HepG2 (cell line): Measurements from ENCODE around the gene WDR35. TPM values are rescaled to one million over a fixed set of nuclear protein-coding genes. Genes with fewer than 3 reads are reported as not detected.

Experiments
- EEA1 ChIP-seq: sonication (generic); formaldehyde crosslinking; IDR thresholded peaks from 2 replicates; pipeline ENCODE4 v1.5.1; 2020; ENCODE audit warnings: mild to moderate bottlenecking, missing genetic modification reagents, borderline replicate concordance
- EHMT2 ChIP-seq: fragments of 200-600 bp; sonication (generic); IDR thresholded peaks from 2 replicates; pipeline ENCODE4 v1.7.0; 2017; ENCODE audit warnings: antibody characterized with exemption, low read depth, low read length, borderline replicate concordance
- GLI4 ChIP-seq: sonication (generic); formaldehyde crosslinking; IDR thresholded peaks from 2 replicates; pipeline ENCODE4 v1.5.1; 2020; ENCODE audit warnings: missing genetic modification reagents, mild to moderate bottlenecking, moderate library complexity, borderline replicate concordance
- HMG20A ChIP-seq: IDR thresholded peaks from 2 replicates; pipeline ENCODE4 v1.6.1; 2016; ENCODE audit warnings: borderline replicate concordance
- HNF4A ChIP-seq: sonication (generic); formaldehyde crosslinking; IDR thresholded peaks from 2 replicates; pipeline ENCODE4 v1.4.0; 2020; ENCODE audit warnings: missing genetic modification reagents
- PPARG ChIP-seq: conservative IDR thresholded peaks from 2 replicates; pipeline ENCODE4 v1.6.1; 2016; ENCODE audit warnings: missing biosample characterization, missing genetic modification reagents
- SATB2 ChIP-seq: sonication (generic); formaldehyde crosslinking; IDR thresholded peaks from 2 replicates; pipeline ENCODE4 v1.5.0; 2020; ENCODE audit warnings: missing genetic modification reagents
- SP140L ChIP-seq: sonication (generic); formaldehyde crosslinking; IDR thresholded peaks from 2 replicates; pipeline ENCODE4 v1.4.0; 2020; ENCODE audit warnings: missing genetic modification reagents, borderline replicate concordance
- TARDBP ChIP-seq: sonication (generic); formaldehyde crosslinking; IDR thresholded peaks from 2 replicates; pipeline ENCODE4 v1.8.0; 2022; ENCODE audit warnings: mild to moderate bottlenecking, missing genetic modification reagents
- TP53 ChIP-seq: sonication (generic); formaldehyde crosslinking; conservative IDR thresholded peaks from 2 replicates; pipeline ENCODE4 v1.4.0; 2020; ENCODE audit warnings: missing genetic modification reagents
- ZMAT3 ChIP-seq: sonication (generic); formaldehyde crosslinking; conservative IDR thresholded peaks from 2 replicates; pipeline ENCODE4 v1.7.0; 2021; ENCODE audit warnings: missing genetic modification reagents
- ZSCAN29 ChIP-seq: sonication (generic); formaldehyde crosslinking; conservative IDR thresholded peaks from 2 replicates; pipeline ENCODE4 v1.4.0; 2020; ENCODE audit warnings: mild to moderate bottlenecking, missing genetic modification reagents
- polyA plus RNA-seq, 8 experiments: library from polyadenylated mRNA; depleted of rRNA in 3 of 8; stranded (reverse) in 7 of 8; unstranded in 1 of 8; fragments of >200 nt; fragmentation: Illumina TruSeq in 4 of 8; extraction: Trizol in 4 of 8; gene quantifications; 2 replicates each; pipeline versions ENCODE4 v1.2.1 to v1.2.3, GENCODE V29; 2011 to 2016; ENCODE audit warnings: low read depth in 4 of 8, missing spikeins in 1 of 8, mixed read lengths in 1 of 8; ENCODE audit not compliant: insufficient read depth in 1 of 8
- total RNA-seq, 5 experiments: library from RNA; depleted of rRNA; stranded (reverse); fragments of >200 nt; fragmentation: Illumina TruSeq; extraction: Trizol; gene quantifications; 2 replicates each; pipeline ENCODE4 v1.2.3, GENCODE V29; 2016; ENCODE audit warnings: low read depth in 1 of 5
- TF ChIP-seq, protein P1 (sequence below): sonication (generic); formaldehyde crosslinking; IDR thresholded peaks from 2 replicates; pipeline ENCODE4 v1.4.0; 2020; ENCODE audit warnings: missing genetic modification reagents, borderline replicate concordance
- TF ChIP-seq, protein P2 (sequence below), 2 experiments: sonication (generic) in 1 of 2; formaldehyde crosslinking in 1 of 2; IDR thresholded peaks; 2 replicates each; pipeline versions ENCODE4 v1.5.1 to v1.6.1; 2011 to 2020; ENCODE audit warnings: borderline replicate concordance in 1 of 2, low read depth in 1 of 2, low read length in 1 of 2, mild to moderate bottlenecking in 1 of 2, missing genetic modification reagents in 1 of 2, moderate library complexity in 1 of 2
- TF ChIP-seq, protein P3 (sequence below): sonication (generic); formaldehyde crosslinking; IDR thresholded peaks from 2 replicates; pipeline ENCODE4 v1.4.0; 2020; ENCODE audit warnings: missing genetic modification reagents
- TF ChIP-seq, protein P4 (sequence below): sonication (generic); formaldehyde crosslinking; IDR thresholded peaks from 2 replicates; pipeline ENCODE4 v1.8.0; 2022; ENCODE audit warnings: missing genetic modification reagents, mild to moderate bottlenecking, moderate library complexity, borderline replicate concordance

Gene WDR35
- total and polyA plus RNA-seq, 2 of the 13 experiments (the other 11 are each of a cell fraction or from before 2014, with no cell fraction given), result 11.1 to 19.6 TPM

DNA sequence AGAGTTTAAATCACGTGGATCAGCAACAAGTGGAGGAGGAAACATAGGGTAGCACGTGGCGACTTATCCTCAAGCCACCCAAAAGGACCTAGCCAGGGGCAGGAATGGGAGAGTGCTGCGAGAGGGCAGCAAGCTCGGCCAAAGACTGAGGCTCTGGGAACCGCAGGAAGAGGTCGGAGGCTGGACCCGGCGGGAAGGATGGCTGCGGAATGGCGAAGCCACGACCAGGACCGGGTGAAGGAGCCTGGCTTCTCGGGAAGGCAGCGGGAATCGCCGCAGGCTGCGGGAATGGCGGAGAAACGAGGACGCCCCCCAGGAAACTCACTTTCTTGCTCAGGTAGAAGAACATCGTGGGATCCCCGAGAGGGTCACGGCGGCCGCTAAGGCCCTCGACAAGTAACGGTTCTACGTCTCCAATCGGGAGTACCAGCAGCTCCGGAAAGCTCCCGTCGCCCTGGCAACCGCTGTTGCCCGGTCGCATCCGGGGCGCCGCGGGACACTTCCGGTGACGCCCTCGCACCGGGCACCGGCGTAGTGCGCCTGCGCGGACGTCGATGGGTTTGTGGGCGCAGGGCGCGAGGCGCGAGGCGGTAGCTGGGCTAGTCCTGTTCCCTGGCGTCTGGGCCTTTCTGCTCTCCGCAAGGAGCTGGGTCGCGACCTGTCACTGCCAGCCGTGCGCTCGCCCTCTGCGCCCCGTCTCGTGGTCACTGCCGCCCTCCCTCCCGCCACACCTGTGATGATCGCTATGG, at the start of gene WDR35 (continued):
- TF ChIP-seq TP53 (CRISPR knock-in tag) (no peak; the same call in 1 of the 2 replicates), HMG20A (CRISPR knock-in tag) (peak; percentile 44; the same call in 1 of the 2 replicates), TARDBP (CRISPR knock-in tag) (peak; percentile 86), EHMT2 (no peak), GLI4 (CRISPR knock-in tag) (peak; percentile 82; the same call in 1 of the 2 replicates), ZMAT3 (CRISPR knock-in tag) (peak; percentile 98), HNF4A (peak; percentile 46), SP140L (CRISPR knock-in tag) (no peak), SATB2 (peak; percentile 45), ZSCAN29 (CRISPR knock-in tag) (no peak; the same call in 1 of the 2 replicates), EEA1 (peak; percentile 94; the same call in 1 of the 2 replicates), PPARG (CRISPR knock-in tag) (0 out of 2 replicates have a peak, but pooled peaks have one; percentile 29)
- TF ChIP-seq, protein P1, sequence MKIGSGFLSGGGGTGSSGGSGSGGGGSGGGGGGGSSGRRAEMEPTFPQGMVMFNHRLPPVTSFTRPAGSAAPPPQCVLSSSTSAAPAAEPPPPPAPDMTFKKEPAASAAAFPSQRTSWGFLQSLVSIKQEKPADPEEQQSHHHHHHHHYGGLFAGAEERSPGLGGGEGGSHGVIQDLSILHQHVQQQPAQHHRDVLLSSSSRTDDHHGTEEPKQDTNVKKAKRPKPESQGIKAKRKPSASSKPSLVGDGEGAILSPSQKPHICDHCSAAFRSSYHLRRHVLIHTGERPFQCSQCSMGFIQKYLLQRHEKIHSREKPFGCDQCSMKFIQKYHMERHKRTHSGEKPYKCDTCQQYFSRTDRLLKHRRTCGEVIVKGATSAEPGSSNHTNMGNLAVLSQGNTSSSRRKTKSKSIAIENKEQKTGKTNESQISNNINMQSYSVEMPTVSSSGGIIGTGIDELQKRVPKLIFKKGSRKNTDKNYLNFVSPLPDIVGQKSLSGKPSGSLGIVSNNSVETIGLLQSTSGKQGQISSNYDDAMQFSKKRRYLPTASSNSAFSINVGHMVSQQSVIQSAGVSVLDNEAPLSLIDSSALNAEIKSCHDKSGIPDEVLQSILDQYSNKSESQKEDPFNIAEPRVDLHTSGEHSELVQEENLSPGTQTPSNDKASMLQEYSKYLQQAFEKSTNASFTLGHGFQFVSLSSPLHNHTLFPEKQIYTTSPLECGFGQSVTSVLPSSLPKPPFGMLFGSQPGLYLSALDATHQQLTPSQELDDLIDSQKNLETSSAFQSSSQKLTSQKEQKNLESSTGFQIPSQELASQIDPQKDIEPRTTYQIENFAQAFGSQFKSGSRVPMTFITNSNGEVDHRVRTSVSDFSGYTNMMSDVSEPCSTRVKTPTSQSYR (CRISPR knock-in tag), result peak; percentile 18; the same call in 1 of the 2 replicates
- TF ChIP-seq, protein P2, sequence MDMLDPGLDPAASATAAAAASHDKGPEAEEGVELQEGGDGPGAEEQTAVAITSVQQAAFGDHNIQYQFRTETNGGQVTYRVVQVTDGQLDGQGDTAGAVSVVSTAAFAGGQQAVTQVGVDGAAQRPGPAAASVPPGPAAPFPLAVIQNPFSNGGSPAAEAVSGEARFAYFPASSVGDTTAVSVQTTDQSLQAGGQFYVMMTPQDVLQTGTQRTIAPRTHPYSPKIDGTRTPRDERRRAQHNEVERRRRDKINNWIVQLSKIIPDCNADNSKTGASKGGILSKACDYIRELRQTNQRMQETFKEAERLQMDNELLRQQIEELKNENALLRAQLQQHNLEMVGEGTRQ (IDR thresholded peaks at IDR 0.05; ENCODE audit: low read depth, low read length), result no peak
- TF ChIP-seq, protein P2 (CRISPR knock-in tag; IDR thresholded peaks at IDR 0.05; ENCODE audit: borderline replicate concordance), result no peak
- TF ChIP-seq, protein P3, sequence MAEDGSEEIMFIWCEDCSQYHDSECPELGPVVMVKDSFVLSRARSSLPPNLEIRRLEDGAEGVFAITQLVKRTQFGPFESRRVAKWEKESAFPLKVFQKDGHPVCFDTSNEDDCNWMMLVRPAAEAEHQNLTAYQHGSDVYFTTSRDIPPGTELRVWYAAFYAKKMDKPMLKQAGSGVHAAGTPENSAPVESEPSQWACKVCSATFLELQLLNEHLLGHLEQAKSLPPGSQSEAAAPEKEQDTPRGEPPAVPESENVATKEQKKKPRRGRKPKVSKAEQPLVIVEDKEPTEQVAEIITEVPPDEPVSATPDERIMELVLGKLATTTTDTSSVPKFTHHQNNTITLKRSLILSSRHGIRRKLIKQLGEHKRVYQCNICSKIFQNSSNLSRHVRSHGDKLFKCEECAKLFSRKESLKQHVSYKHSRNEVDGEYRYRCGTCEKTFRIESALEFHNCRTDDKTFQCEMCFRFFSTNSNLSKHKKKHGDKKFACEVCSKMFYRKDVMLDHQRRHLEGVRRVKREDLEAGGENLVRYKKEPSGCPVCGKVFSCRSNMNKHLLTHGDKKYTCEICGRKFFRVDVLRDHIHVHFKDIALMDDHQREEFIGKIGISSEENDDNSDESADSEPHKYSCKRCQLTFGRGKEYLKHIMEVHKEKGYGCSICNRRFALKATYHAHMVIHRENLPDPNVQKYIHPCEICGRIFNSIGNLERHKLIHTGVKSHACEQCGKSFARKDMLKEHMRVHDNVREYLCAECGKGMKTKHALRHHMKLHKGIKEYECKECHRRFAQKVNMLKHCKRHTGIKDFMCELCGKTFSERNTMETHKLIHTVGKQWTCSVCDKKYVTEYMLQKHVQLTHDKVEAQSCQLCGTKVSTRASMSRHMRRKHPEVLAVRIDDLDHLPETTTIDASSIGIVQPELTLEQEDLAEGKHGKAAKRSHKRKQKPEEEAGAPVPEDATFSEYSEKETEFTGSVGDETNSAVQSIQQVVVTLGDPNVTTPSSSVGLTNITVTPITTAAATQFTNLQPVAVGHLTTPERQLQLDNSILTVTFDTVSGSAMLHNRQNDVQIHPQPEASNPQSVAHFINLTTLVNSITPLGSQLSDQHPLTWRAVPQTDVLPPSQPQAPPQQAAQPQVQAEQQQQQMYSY, result peak; percentile 87
- TF ChIP-seq, protein P4, sequence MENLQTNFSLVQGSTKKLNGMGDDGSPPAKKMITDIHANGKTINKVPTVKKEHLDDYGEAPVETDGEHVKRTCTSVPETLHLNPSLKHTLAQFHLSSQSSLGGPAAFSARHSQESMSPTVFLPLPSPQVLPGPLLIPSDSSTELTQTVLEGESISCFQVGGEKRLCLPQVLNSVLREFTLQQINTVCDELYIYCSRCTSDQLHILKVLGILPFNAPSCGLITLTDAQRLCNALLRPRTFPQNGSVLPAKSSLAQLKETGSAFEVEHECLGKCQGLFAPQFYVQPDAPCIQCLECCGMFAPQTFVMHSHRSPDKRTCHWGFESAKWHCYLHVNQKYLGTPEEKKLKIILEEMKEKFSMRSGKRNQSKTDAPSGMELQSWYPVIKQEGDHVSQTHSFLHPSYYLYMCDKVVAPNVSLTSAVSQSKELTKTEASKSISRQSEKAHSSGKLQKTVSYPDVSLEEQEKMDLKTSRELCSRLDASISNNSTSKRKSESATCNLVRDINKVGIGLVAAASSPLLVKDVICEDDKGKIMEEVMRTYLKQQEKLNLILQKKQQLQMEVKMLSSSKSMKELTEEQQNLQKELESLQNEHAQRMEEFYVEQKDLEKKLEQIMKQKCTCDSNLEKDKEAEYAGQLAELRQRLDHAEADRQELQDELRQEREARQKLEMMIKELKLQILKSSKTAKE, result peak; percentile 68
